ENCODE measurements around the gene OR52L1. TPM values are rescaled to one million over a fixed set of nuclear protein-coding genes. Genes with fewer than 3 reads are reported as not detected.

The OR52L1 gene
- polyA plus RNA-seq, 3 donors, result not detected

GRCh38 chr11:5940748-5941147 is 46.0 kb downstream of the OR52L1 start:
- Histone ChIP-seq H3K27ac (ENCODE audit: low read depth in 1 of 2, low read length in 2 of 2) (no peak overlapping the region), H3K4me1 (ENCODE audit: control insufficient read depth in 1 of 2, insufficient read depth in 2 of 2, low read length in 2 of 2) (no peaks in the 10 kb centered on the region), H3K4me3 (replicated peaks in 1 of 3; ENCODE audit: low read depth in 2 of 3, low read length in 3 of 3) (no peak overlapping the region), H3K79me2 (ENCODE audit: insufficient read depth, low read length) (no peaks in the 10 kb centered on the region), H3K36me3 (replicated peaks in 1 of 2; ENCODE audit: control insufficient read depth in 1 of 2, insufficient read depth in 2 of 2, low read length in 2 of 2) (no peaks in the 10 kb centered on the region), H3K9me3 (replicated peaks in 1 of 2; ENCODE audit: control insufficient read depth in 1 of 2, insufficient read depth in 1 of 2, low read length in 2 of 2) (peaks cover 27 to 35% of the 10 kb centered on the region in 2 donors), H3K9ac (ENCODE audit: insufficient read depth, low read length, poor library complexity, severe bottlenecking) (no peak overlapping the region), H4K20me1 (ENCODE audit: insufficient read depth, low read length) (no peaks in the 10 kb centered on the region), H3K4me2 (replicated peaks; ENCODE audit: extremely low read depth, low read length, poor library complexity, severe bottlenecking) (no peak overlapping the region), H2AFZ (ENCODE audit: insufficient read depth, low read depth, low read length, poor library complexity, severe bottlenecking) (no peak overlapping the region), H3K27me3 (ENCODE audit: control insufficient read depth in 2 of 2, insufficient read depth in 2 of 2, low read length in 2 of 2) (no peaks in the 10 kb centered on the region)
- no peak overlapping the region for H3K27ac Mint-ChIP-seq
- peaks cover 18 to 39% (median 30%) of the 10 kb centered on the region in 7 donors for H3K9me3 Mint-ChIP-seq
- TF ChIP-seq CTCF (IDR thresholded peaks at IDR 0.05), result no peak
- H3K4me3 Mint-ChIP-seq, result no peak overlapping the region
- H3K36me3 Mint-ChIP-seq, result no peaks in the 10 kb centered on the region
- intact Hi-C loops (cut with micrococcal nuclease), result no loop called here
- peaks cover 0 to 2% (median 2%) of the 10 kb centered on the region in 3 donors for H3K27me3 Mint-ChIP-seq (ENCODE audit: low read depth in 3 of 3)
- no peaks in the 10 kb centered on the region for H3K4me1 Mint-ChIP-seq
- 100% methylated on average over 2 of the region's 2 CpGs for WGBS (ENCODE audit: insufficient coverage)
- no peak for DNase-seq

DNA sequence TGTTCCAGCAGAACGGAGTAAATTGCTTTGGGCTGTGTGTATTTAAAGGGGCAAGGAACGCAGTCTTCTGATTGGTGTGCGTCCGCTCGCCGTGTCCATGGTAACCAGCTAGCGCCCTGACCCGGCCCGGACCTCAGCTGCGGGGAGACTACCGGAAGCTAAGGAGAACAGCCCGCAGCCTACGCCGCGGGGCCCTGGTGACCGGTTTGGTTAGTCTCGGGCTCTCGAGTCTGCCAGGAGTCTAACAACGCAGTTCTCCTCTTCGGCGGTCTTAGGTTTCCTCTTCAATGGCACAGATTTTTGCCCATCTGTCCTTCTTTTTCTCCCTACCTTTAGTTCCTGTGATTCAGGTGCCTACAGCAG is 48.2 kb downstream of the OR52L1 start:
- intact Hi-C loops (cut with micrococcal nuclease), result no loop called here
- Histone ChIP-seq H3K4me2 (replicated peaks; ENCODE audit: extremely low read depth, low read length, poor library complexity, severe bottlenecking) (no peak overlapping the region), H3K9me3 (replicated peaks in 1 of 2; ENCODE audit: control insufficient read depth in 1 of 2, insufficient read depth in 1 of 2, low read length in 2 of 2) (peaks cover 33 to 43% of the 10 kb centered on the region in 2 donors), H3K27me3 (ENCODE audit: control insufficient read depth in 2 of 2, insufficient read depth in 2 of 2, low read length in 2 of 2) (no peaks in the 10 kb centered on the region), H3K79me2 (ENCODE audit: insufficient read depth, low read length) (no peaks in the 10 kb centered on the region), H3K27ac (ENCODE audit: low read depth in 1 of 2, low read length in 2 of 2) (no peak overlapping the region), H2AFZ (ENCODE audit: insufficient read depth, low read depth, low read length, poor library complexity, severe bottlenecking) (no peak overlapping the region), H3K36me3 (replicated peaks in 1 of 2; ENCODE audit: control insufficient read depth in 1 of 2, insufficient read depth in 2 of 2, low read length in 2 of 2) (no peaks in the 10 kb centered on the region), H4K20me1 (ENCODE audit: insufficient read depth, low read length) (no peaks in the 10 kb centered on the region), H3K4me1 (ENCODE audit: control insufficient read depth in 1 of 2, insufficient read depth in 2 of 2, low read length in 2 of 2) (no peaks in the 10 kb centered on the region), H3K9ac (ENCODE audit: insufficient read depth, low read length, poor library complexity, severe bottlenecking) (no peak overlapping the region), H3K4me3 (replicated peaks in 1 of 3; ENCODE audit: low read depth in 2 of 3, low read length in 3 of 3) (no peak overlapping the region)
- H3K36me3 Mint-ChIP-seq, result no peaks in the 10 kb centered on the region
- H3K9me3 Mint-ChIP-seq, result peaks cover 20 to 47% (median 40%) of the 10 kb centered on the region in 7 donors
- no peaks in the 10 kb centered on the region for H3K27me3 Mint-ChIP-seq (ENCODE audit: low read depth in 3 of 3)
- no peak for TF ChIP-seq CTCF (IDR thresholded peaks at IDR 0.05)
- no peak for DNase-seq
- no peak overlapping the region for H3K27ac Mint-ChIP-seq
- 81% methylated on average over 19 of the region's 21 CpGs for WGBS (ENCODE audit: insufficient coverage)
- H3K4me3 Mint-ChIP-seq, result no peak overlapping the region
- no peaks in the 10 kb centered on the region for H3K4me1 Mint-ChIP-seq
